ENCODE results near the gene RGP1.

DNA sequence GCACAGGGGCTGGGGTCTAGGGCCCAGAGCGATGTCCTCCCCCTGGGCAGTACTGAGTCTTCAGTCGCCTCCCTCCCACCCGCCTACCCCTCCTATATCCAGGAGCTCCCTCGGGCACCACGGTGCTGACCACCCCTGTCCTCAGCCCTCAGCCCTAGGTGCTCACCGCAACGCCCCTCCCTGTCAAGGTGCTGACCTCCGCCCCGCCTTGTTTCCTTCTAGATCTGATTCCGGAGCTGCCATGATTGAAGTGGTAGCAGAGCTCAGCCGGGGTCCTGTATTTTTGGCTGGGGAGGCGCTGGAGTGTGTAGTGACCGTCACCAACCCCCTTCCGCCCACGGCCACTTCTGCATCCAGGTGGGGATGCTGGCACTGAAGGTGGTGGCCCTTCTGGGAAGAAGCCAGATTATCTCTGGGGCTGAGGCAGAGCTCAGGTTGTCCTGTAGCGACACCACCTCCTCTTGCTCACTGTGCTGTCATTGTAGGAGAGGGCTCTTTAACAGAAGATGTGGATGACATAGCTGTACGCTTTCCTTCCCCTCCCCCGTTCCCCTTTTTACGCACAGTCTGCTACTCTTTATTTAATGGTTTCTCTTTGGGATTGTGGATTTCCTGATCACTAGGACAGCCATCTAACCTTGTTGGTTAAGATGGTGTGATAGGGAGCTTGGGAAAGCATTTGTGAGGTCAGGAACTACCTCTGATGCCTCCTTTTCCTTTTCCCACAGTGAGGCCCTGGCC lies 598 bp downstream of the RGP1 start:
- TF ChIP-seq, protein P1, sequence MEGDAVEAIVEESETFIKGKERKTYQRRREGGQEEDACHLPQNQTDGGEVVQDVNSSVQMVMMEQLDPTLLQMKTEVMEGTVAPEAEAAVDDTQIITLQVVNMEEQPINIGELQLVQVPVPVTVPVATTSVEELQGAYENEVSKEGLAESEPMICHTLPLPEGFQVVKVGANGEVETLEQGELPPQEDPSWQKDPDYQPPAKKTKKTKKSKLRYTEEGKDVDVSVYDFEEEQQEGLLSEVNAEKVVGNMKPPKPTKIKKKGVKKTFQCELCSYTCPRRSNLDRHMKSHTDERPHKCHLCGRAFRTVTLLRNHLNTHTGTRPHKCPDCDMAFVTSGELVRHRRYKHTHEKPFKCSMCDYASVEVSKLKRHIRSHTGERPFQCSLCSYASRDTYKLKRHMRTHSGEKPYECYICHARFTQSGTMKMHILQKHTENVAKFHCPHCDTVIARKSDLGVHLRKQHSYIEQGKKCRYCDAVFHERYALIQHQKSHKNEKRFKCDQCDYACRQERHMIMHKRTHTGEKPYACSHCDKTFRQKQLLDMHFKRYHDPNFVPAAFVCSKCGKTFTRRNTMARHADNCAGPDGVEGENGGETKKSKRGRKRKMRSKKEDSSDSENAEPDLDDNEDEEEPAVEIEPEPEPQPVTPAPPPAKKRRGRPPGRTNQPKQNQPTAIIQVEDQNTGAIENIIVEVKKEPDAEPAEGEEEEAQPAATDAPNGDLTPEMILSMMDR (conservative IDR thresholded peaks at IDR 0.05; ENCODE audit: low read length): no peak
- no peak for TF ChIP-seq EZH2phosphoT487 (IDR thresholded peaks at IDR 0.05; ENCODE audit: borderline replicate concordance)
